HG02759 (cell line): ENCODE data around the gene NFU1.

ENCODE experiments used
- ATAC-seq: cut with Tn5 transposase; IDR thresholded peaks from one replicate; pipeline ENCODE4 v1.9.1; 2021; ENCODE audit warnings: mild to moderate bottlenecking, moderate library complexity; ENCODE audit not compliant: unreplicated experiment

NFU1 gene

DNA sequence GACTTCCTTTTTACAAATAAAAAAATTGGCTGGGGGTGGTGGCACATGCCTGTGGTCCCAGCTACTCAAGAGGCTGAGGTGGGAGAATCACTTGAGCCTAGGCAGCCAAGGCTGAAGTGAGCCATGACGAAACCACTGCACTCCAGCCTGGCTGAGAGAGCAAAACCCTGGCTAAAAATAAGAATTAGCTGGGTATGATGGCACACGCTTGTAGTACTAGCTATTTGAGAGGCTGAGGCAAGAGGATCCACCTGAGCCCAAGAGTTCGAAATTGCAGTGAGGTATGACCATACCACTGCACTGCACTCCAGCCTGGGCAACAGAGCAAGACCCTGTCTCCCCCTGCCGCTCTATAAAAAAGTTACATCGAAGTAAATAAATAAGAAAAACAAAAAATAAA, 83.9 kb downstream of the NFU1 start:
- ATAC-seq: no peak

DNA sequence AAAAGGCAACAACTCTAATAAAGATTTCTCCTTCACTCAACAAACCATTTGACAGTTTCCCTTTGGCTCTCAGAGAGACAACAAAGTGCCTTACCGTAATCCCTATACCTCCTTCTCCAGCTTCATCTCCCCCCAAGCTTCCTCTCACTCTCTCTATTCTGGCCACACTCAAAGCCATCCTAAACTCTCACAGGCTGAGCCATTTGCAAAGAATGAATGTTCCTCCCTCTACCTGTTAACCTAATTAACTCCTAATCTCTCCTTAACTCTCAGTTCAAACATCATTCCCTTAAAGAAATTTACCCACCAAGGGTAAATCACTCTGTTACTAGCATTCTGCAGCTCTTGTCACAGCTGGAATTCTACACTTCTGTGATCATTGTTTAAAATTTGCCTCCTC, 88.5 kb downstream of the NFU1 start:
- ATAC-seq: no peak
